Measurements from ENCODE around the gene SLC35A4. TPM values are rescaled to one million over a fixed set of nuclear protein-coding genes. Genes with fewer than 3 reads are reported as not detected.

Gene SLC35A4
- total RNA-seq: 10 to 100 TPM; 61.6 to 68.9 TPM
- polyA plus RNA-seq (2013, experiment 1 of 2): 60.1 TPM
- polyA plus RNA-seq (2013, experiment 2 of 2): 54.3 TPM
- long read RNA-seq, experiment 1, transcript SLC35A4-202 (2 exons, 3,617 nt): minor isoform, 6 of 44 reads
- long read RNA-seq, experiment 1, transcript SLC35A4-201 (3 exons, 3,041 nt): major isoform, 22 of 44 reads
- long read RNA-seq, experiment 1, partial matches to known transcripts: 0 of 44 reads
- long read RNA-seq, experiment 1, other reads (novel, unspliced or antisense): 16 of 44 reads
- long read RNA-seq, experiment 2, transcript SLC35A4-202 (2 exons, 3,617 nt): minor isoform, 7 of 183 reads
- long read RNA-seq, experiment 2, transcript SLC35A4-201 (3 exons, 3,041 nt): major isoform, 158 of 183 reads
- long read RNA-seq, experiment 2, partial matches to known transcripts: 0 of 183 reads
- long read RNA-seq, experiment 2, other reads (novel, unspliced or antisense): 18 of 183 reads
- long read RNA-seq, experiment 3, transcript SLC35A4-201 (3 exons, 3,041 nt): major isoform, 224 of 251 reads
- long read RNA-seq, experiment 3, transcript SLC35A4-202 (2 exons, 3,617 nt): minor isoform, 10 of 251 reads
- long read RNA-seq, experiment 3, partial matches to known transcripts: 12 of 251 reads
- long read RNA-seq, experiment 3, other reads (novel, unspliced or antisense): 5 of 251 reads
- long read RNA-seq, experiment 4, transcript SLC35A4-201 (3 exons, 3,041 nt): major isoform, 19 of 22 reads
- long read RNA-seq, experiment 4, partial matches to known transcripts: 0 of 22 reads
- long read RNA-seq, experiment 4, other reads (novel, unspliced or antisense): 3 of 22 reads

GRCh38 chr5:140564196-140565023 is at the start of gene SLC35A4, which contains the start of gene APBB3:
Gene SLC35A4 (plus strand): TSS chr5:140564828. CDS start chr5:140567170, 2,342 bp downstream.
Gene APBB3 (minus strand): TSS chr5:140564598. CDS start chr5:140564245, 353 bp downstream.
- H3K27me3 Mint-ChIP-seq (ENCODE audit: insufficient read depth): no peaks in the 10 kb centered on the region
- peaks cover 17% of the 10 kb centered on the region for H3K4me1 Mint-ChIP-seq
- DNase-seq: peak; percentile 97
- peaks cover 34% of the 10 kb centered on the region for H3K36me3 ChIP-seq (ENCODE audit: control insufficient read depth, insufficient read depth, low read length)
- peak within 1 kb of the TSS; percentile 93 for H3K27ac ChIP-seq (ENCODE audit: low read depth, low read length)
- no peaks in the 10 kb centered on the region for H3K9me3 ChIP-seq (ENCODE audit: control insufficient read depth, low read length)
- H3K36me3 Mint-ChIP-seq (ENCODE audit: low read depth): peaks cover 20% of the 10 kb centered on the region
- H3K27ac Mint-ChIP-seq: peak within 1 kb of the TSS; percentile 89
- no peaks in the 10 kb centered on the region for H3K9me3 Mint-ChIP-seq
- H3K4me3 Mint-ChIP-seq: peak within 1 kb of the TSS; percentile 99
- no peaks in the 10 kb centered on the region for H3K27me3 ChIP-seq (ENCODE audit: control insufficient read depth, insufficient read depth, low read length, poor library complexity, severe bottlenecking)
- 0 to 1% methylated on average over 37 to 74 of the region's 74 CpGs for WGBS, 2 experiments (ENCODE audit: insufficient coverage in 1 of 2, insufficient read length in 1 of 2)
- H3K4me1 ChIP-seq (ENCODE audit: control insufficient read depth, insufficient read depth, low read length): peaks cover 14% of the 10 kb centered on the region
- TF ChIP-seq CTCF (conservative IDR thresholded peaks at IDR 0.05): no peak
- peak within 1 kb of the TSS; percentile 93 for H3K4me3 ChIP-seq (ENCODE audit: low read length)
- peak within 1 kb of the TSS; percentile 84 for H3K9ac ChIP-seq (ENCODE audit: extremely low read depth, low read length, poor library complexity, severe bottlenecking)

GRCh38 chr5:140524003-140524402 is 40.6 kb upstream of the SLC35A4 start:
- Histone ChIP-seq H3K36me3 (ENCODE audit: control insufficient read depth, insufficient read depth, low read length) (peaks cover 57% of the 10 kb centered on the region), H3K27me3 (ENCODE audit: control insufficient read depth, insufficient read depth, low read length, poor library complexity, severe bottlenecking) (no peaks in the 10 kb centered on the region), H3K4me3 (ENCODE audit: low read length) (no peak overlapping the region), H3K27ac (ENCODE audit: low read depth, low read length) (no peak overlapping the region), H3K9ac (ENCODE audit: extremely low read depth, low read length, poor library complexity, severe bottlenecking) (no peak overlapping the region), H3K4me1 (ENCODE audit: control insufficient read depth, insufficient read depth, low read length) (no peaks in the 10 kb centered on the region), H3K9me3 (ENCODE audit: control insufficient read depth, low read length) (no peaks in the 10 kb centered on the region)
- Mint-ChIP-seq H3K4me1 (no peaks in the 10 kb centered on the region), H3K4me3 (no peak overlapping the region), H3K27me3 (ENCODE audit: insufficient read depth) (no peaks in the 10 kb centered on the region), H3K9me3 (no peaks in the 10 kb centered on the region), H3K36me3 (ENCODE audit: low read depth) (peaks cover 52% of the 10 kb centered on the region), H3K27ac (no peak overlapping the region)
- WGBS, 2 experiments (ENCODE audit: insufficient coverage in 1 of 2, insufficient read length in 1 of 2): 91 to 100% methylated on average over 1 of the region's 2 CpGs
- no peak for TF ChIP-seq CTCF (conservative IDR thresholded peaks at IDR 0.05)
- DNase-seq: no peak

- no peaks in the 10 kb centered on the region for H3K4me1 ChIP-seq (ENCODE audit: control insufficient read depth, insufficient read depth, low read length)
- Mint-ChIP-seq H3K4me3 (no peak overlapping the region), H3K27me3 (ENCODE audit: insufficient read depth) (no peaks in the 10 kb centered on the region), H3K27ac (no peak overlapping the region), H3K4me1 (no peaks in the 10 kb centered on the region), H3K9me3 (no peaks in the 10 kb centered on the region), H3K36me3 (ENCODE audit: low read depth) (peaks cover 74% of the 10 kb centered on the region)
- TF ChIP-seq CTCF (conservative IDR thresholded peaks at IDR 0.05): no peak
- 90% methylated on average over 1 of the region's 1 CpG; no CpG with 5 or more reads in 1 of the 2 experiments for WGBS, 2 experiments (ENCODE audit: insufficient coverage in 1 of 2, insufficient read length in 1 of 2)
- no peak overlapping the region for H3K27ac ChIP-seq (ENCODE audit: low read depth, low read length)
- no peak overlapping the region for H3K4me3 ChIP-seq (ENCODE audit: low read length)
- H3K36me3 ChIP-seq (ENCODE audit: control insufficient read depth, insufficient read depth, low read length): peaks cover 91% of the 10 kb centered on the region
- DNase-seq: no peak
- H3K27me3 ChIP-seq (ENCODE audit: control insufficient read depth, insufficient read depth, low read length, poor library complexity, severe bottlenecking): no peaks in the 10 kb centered on the region
- H3K9me3 ChIP-seq (ENCODE audit: control insufficient read depth, low read length): no peaks in the 10 kb centered on the region
- no peak overlapping the region for H3K9ac ChIP-seq (ENCODE audit: extremely low read depth, low read length, poor library complexity, severe bottlenecking)
Measured at GRCh38 chr5:140540227-140540626, 24.4 kb upstream of the SLC35A4 start.

All from endodermal cell (in vitro differentiated cells).